IMR-90 (cell line): ENCODE results near the gene VAV3. TPM values are rescaled to one million over a fixed set of nuclear protein-coding genes. Genes with fewer than 3 reads are reported as not detected.

Source experiments
- microRNA-seq, 2 experiments: library from miRNA; stranded (forward) in 1 of 2; unstranded in 1 of 2; fragments of 10-50 nt in 1 of 2; fragments of <30 nt in 1 of 2; gene quantifications in 1 of 2; microRNA quantifications in 1 of 2; one replicate each; pipeline versions ENCODE3 to v1.1.0; 2013 to 2020; ENCODE audit not compliant: insufficient read depth in 1 of 2, insufficient read length in 1 of 2, unreplicated experiment in 1 of 2
- polyA plus RNA-seq, 3 experiments: library from polyadenylated mRNA; depleted of rRNA; stranded (reverse); fragments of >200 nt; gene quantifications; 2 replicates each; pipeline ENCODE4 v1.2.3, GENCODE V29; 2012; ENCODE audit warnings: low replicate concordance in 1 of 3
- small RNA-seq, 5 experiments: library from RNA; depleted of rRNA; stranded (forward); fragments of <200 nt; gene quantifications; one replicate each; pipeline ENCODE3, GENCODE V24; 2012
- total RNA-seq: library from RNA; depleted of rRNA; stranded (reverse); fragments of >200 nt; gene quantifications from 2 replicates; pipeline ENCODE4 v1.2.3, GENCODE V29; 2012; rRNA removed

The VAV3 gene
- total and polyA plus RNA-seq, 2 of the 4 experiments (the other 2 are of a cell fraction): 0.12 to 0.18 TPM

Small RNA genes within 50 kb of the gene (microRNA-seq; reads per million reads assigned to microRNA genes)
- 0 reads per million in 2 experiments for gene MIR7852

Small RNA genes within 50 kb of the gene (small RNA-seq; reads per million reads assigned to genes)
- gene MIR7852: 0 reads per million in 5 experiments

Other genes starting within 250 kb of the VAV3 start
- gene SLC25A24, start 235.2 kb upstream of the VAV3 start, total RNA-seq: 20.4 and 45.3 TPM in 2 replicates
- 14.5 and 19.4 TPM in 2 replicates for gene SLC25A24, start 235.2 kb upstream of the VAV3 start, polyA plus RNA-seq (2012; rRNA removed)